Memory B cell (primary cell): ENCODE data around the gene AKTIP.
"Not testable (repeated sequence)": the region's sequence is repeated elsewhere in the genome, so short reads cannot be mapped to it uniquely, and the experiment has no call there.

Experiments
- ATAC-seq: fragments of 150-1000 bp; cut with Tn5 transposase; 2 replicates; pipeline ENCODE4 v1.10.0; 2021; ENCODE audit warnings: low read depth, mild to moderate bottlenecking, moderate library complexity
- DNase-seq, 2 donors: peaks; one replicate each; pipeline ENCODE4 v3.0.0; 2022; ENCODE audit warnings: low spot score in 2 of 2
- H3K27ac Mint-ChIP-seq: one replicate; pipeline ENCODE4 v1.8.0; 2022; ENCODE audit warnings: mild to moderate bottlenecking, moderate library complexity, mixed read lengths
- H3K27me3 Mint-ChIP-seq: one replicate; pipeline ENCODE4 v1.8.0; 2022; ENCODE audit warnings: mixed read lengths
- H3K36me3 Mint-ChIP-seq: one replicate; pipeline ENCODE4 v1.8.0; 2022; ENCODE audit warnings: mild to moderate bottlenecking, mixed read lengths
- H3K4me1 Mint-ChIP-seq: one replicate; pipeline ENCODE4 v1.8.0; 2022; ENCODE audit warnings: mixed read lengths
- H3K4me3 Mint-ChIP-seq: one replicate; pipeline ENCODE4 v1.8.0; 2022; ENCODE audit warnings: mild to moderate bottlenecking, moderate library complexity, mixed read lengths
- H3K9me3 Mint-ChIP-seq: one replicate; pipeline ENCODE4 v1.8.0; 2022; ENCODE audit warnings: mixed read lengths

The AKTIP gene

DNA sequence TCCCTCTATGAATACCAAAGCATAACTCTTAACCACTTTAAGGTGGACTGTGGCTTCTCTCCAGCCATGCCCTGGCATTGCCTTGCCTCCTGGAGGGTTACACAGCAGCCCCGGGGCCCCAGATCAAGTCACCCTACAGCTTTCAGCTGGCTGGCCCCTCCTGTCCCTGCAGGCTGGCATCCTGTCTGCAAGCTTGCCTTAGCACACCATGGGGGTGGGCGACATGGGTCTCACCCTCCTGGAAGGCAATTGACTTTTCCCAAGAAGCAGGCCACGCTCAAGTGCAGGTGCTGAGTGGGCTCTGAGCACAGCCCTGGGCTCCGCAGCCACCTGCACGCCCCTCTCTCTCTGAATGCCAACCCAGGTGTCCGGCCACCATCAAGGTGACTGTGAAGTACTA, 25.8 kb upstream of the AKTIP start:
- ATAC-seq, result no peak
- no peak for DNase-seq
- Mint-ChIP-seq H3K36me3 (no peaks in the 10 kb centered on the region), H3K4me3 (no peak overlapping the region), H3K4me1 (peaks cover 6% of the 10 kb centered on the region), H3K27ac (no peak overlapping the region), H3K9me3 (no peaks in the 10 kb centered on the region), H3K27me3 (no peaks in the 10 kb centered on the region)

DNA sequence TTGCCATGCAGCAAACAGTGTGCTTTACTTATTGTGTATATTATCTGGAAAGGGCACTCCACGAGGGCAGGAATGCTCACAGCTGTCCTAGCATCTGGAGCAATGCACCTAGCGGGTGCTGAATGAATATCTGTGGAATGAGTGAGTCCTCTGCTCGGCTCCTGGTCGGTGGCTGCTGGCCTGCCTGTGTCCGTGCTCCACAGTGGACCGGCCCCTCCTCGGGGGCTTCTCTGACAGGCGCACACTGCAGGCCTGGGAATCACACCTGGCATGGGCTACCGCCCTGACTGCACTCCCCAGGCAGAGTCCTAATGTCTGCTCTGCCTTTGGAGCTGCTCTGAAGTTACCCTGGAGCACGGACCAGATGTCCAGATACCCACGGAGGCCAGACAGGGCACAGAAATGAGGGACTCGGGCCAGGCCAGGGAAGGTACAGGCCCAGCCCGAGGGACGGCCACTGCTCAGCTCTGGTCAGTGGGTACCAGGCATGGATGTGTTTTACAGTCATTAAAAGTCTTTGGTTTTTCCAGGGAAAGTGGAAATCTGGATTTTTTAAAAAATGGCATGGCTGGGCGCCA, 21.1 kb upstream of the AKTIP start:
- no peaks in the 10 kb centered on the region for H3K36me3 Mint-ChIP-seq
- H3K9me3 Mint-ChIP-seq, result no peaks in the 10 kb centered on the region
- no peaks in the 10 kb centered on the region for H3K27me3 Mint-ChIP-seq
- H3K27ac Mint-ChIP-seq, result no peak overlapping the region
- no peak overlapping the region for H3K4me3 Mint-ChIP-seq
- H3K4me1 Mint-ChIP-seq, result peaks cover 16% of the 10 kb centered on the region
- ATAC-seq (no peak), DNase-seq (no peak)

- ATAC-seq (no peak), DNase-seq (no peak)
- no peak overlapping the region for H3K27ac Mint-ChIP-seq
- peaks cover 23% of the 10 kb centered on the region for H3K4me1 Mint-ChIP-seq
- no peaks in the 10 kb centered on the region for H3K27me3 Mint-ChIP-seq
- no peaks in the 10 kb centered on the region for H3K9me3 Mint-ChIP-seq
- no peak overlapping the region for H3K4me3 Mint-ChIP-seq
- H3K36me3 Mint-ChIP-seq, result no peaks in the 10 kb centered on the region
Observed at GRCh38 chr16:53523126-53523804, 20.3 kb upstream of the AKTIP start.

GRCh38 chr16:53519417-53520091, 16.5 kb upstream of the AKTIP start:
- DNase-seq (no peak), ATAC-seq (no peak)
- H3K9me3 Mint-ChIP-seq, result peaks cover 2% of the 10 kb centered on the region
- H3K27me3 Mint-ChIP-seq, result no peaks in the 10 kb centered on the region
- peaks cover 36% of the 10 kb centered on the region for H3K4me1 Mint-ChIP-seq
- H3K4me3 Mint-ChIP-seq, result peak overlapping the region; percentile 78
- peak overlapping the region; percentile 96 for H3K27ac Mint-ChIP-seq
- no peaks in the 10 kb centered on the region for H3K36me3 Mint-ChIP-seq

- peaks cover 36% of the 10 kb centered on the region for H3K4me1 Mint-ChIP-seq
- peaks cover 2% of the 10 kb centered on the region for H3K9me3 Mint-ChIP-seq
- H3K4me3 Mint-ChIP-seq, result peak overlapping the region; percentile 78
- peak overlapping the region; percentile 96 for H3K27ac Mint-ChIP-seq
- DNase-seq, result peak; percentile 28 to 62
- H3K36me3 Mint-ChIP-seq, result no peaks in the 10 kb centered on the region
- peak; percentile 97 for ATAC-seq
- no peaks in the 10 kb centered on the region for H3K27me3 Mint-ChIP-seq
Observed at GRCh38 chr16:53518550-53519416, 15.8 kb upstream of the AKTIP start.

DNA sequence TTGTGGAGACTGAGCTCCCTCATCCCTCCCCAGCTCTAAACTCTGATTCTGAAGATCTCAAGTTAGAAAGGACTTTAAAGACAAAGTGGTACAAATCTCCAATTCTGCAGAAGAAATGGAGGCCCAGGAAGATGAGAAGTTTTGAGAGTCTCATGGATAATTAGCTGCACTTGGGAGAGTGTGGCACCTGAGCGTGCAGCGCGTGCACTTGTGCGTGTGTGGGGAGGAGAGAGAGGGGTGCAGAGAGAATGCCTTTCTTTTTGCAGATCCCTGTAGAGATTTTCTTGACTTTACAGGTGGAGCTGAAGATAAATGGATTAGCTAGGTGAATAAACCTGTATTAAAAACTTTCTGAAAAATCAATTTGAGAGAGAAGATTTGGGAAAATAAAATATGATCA, 14.8 kb upstream of the AKTIP start:
- ATAC-seq (no peak), DNase-seq (no peak)
- peak overlapping the region; percentile 96 for H3K27ac Mint-ChIP-seq
- no peaks in the 10 kb centered on the region for H3K27me3 Mint-ChIP-seq
- peak overlapping the region; percentile 22 for H3K4me3 Mint-ChIP-seq
- H3K9me3 Mint-ChIP-seq, result peaks cover 2% of the 10 kb centered on the region
- no peaks in the 10 kb centered on the region for H3K36me3 Mint-ChIP-seq
- H3K4me1 Mint-ChIP-seq, result peaks cover 36% of the 10 kb centered on the region

DNA sequence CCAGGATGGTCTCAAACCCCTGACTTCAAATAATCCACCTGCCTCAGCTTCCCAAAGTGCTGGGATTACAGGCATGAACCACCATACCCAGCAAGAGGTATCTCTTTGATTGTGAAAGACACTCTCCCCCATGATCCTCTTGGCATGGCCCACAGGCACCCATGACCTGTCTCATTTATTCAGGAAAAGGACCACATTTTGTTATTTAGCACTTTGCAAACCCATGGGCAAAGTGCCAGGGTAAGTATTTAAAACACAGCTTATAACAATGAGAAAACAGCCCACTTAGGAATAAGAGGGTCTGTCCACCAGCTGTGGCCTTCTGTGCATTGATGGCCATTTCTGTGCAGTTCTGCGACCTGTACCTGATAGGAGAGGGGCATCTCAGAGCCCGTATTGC, 12.8 kb upstream of the AKTIP start:
- Mint-ChIP-seq H3K36me3 (no peaks in the 10 kb centered on the region), H3K27me3 (no peaks in the 10 kb centered on the region), H3K9me3 (peaks cover 2% of the 10 kb centered on the region), H3K4me3 (no peak overlapping the region), H3K4me1 (peaks cover 36% of the 10 kb centered on the region), H3K27ac (peak overlapping the region; percentile 69)
- DNase-seq (no peak), ATAC-seq (no peak)

DNA sequence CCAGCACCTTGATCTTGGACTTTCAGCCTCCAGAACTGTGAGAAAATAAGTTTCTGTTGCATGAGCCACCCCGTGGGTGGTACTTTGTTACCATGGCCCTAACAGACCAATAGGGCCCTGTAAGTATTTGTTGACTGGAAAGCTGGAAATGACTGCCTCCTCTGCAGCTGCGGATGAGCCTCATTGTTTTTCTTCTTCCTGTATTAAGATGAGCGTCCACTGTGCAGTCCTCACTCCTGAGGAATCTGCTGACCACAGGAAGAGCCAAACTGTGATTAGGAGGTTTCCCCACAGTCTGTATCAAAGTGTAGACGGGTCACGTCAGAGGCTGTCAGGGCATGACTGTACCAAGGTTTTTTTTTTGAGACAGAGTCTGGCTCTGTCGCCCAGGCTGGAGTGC, 12.2 kb upstream of the AKTIP start:
- no peak overlapping the region for H3K4me3 Mint-ChIP-seq
- no peak for ATAC-seq
- DNase-seq, result no peak
- H3K27ac Mint-ChIP-seq, result no peak overlapping the region
- H3K36me3 Mint-ChIP-seq, result no peaks in the 10 kb centered on the region
- peaks cover 2% of the 10 kb centered on the region for H3K9me3 Mint-ChIP-seq
- H3K4me1 Mint-ChIP-seq, result peaks cover 36% of the 10 kb centered on the region
- H3K27me3 Mint-ChIP-seq, result no peaks in the 10 kb centered on the region

- not testable (repeated sequence) for DNase-seq, H3K36me3 Mint-ChIP-seq, ATAC-seq, H3K4me3 Mint-ChIP-seq, H3K27me3 Mint-ChIP-seq, H3K9me3 Mint-ChIP-seq
- Mint-ChIP-seq H3K27ac (peak overlapping the region; percentile 19), H3K4me1 (peaks cover 20% of the 10 kb centered on the region)
Observed at GRCh38 chr16:53512795-53513194, 9.8 kb upstream of the AKTIP start.

DNA sequence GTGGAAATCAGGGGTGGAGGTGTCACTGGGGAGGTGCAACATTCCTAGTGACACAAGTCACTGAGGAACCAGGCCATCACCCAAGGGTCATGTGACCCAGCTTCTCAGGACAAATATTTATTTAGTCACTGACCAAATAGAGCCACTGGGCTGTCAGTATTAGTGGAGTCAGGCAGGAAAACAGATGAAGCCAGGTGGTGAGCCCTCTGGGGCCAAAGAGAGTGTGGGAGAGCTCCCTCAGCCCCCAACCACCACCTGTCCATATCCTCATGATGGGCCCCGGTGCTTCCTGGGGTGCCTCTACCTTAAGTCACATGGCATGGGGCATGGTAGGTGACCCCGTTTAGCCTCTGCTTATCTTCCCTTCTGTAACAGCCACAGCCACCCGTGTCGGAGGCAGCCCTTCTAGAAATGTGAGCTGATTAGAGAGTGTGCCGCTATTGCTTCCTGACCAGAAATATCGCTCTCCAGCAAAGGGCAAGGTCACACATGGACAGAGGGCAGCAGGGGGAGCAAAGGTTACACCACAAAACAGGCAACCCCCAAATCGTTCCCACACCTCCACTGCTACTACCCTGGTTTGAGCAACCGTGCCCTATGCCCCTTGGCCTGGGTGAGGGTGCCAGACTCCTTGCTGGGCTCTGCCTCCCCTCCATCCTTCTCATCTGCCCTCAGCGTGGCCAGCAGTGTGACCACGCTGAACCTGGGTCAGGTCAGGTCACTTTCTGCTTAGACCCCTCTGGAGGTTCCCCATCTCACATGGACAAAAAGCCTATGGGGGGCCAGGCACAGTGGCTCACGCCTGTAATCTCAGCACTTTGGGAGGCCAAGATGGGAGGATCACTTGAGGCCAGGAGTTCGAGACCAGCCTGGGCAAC, 8.6 kb upstream of the AKTIP start:
- no peaks in the 10 kb centered on the region for H3K27me3 Mint-ChIP-seq
- H3K36me3 Mint-ChIP-seq, result no peaks in the 10 kb centered on the region
- H3K27ac Mint-ChIP-seq, result peak overlapping the region; percentile 87
- H3K9me3 Mint-ChIP-seq, result peaks cover 2% of the 10 kb centered on the region
- no peak overlapping the region for H3K4me3 Mint-ChIP-seq
- H3K4me1 Mint-ChIP-seq, result peaks cover 10% of the 10 kb centered on the region
- DNase-seq (no peak), ATAC-seq (no peak)

DNA sequence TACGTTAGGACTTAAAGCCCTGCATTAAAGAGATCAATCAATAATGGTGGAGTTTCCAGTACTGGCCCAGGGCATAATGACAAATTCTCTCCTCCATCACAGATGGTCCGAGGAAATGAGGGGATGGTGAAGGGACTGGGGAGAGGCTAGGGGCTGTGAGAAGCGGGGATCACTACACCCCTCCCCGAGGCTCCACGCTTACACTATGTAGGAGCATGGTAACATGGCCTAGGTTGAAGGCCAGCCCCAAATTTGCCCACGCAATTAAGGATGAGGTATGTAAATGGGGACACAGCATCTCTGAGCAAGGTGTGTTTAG, 8.0 kb upstream of the AKTIP start:
- Mint-ChIP-seq H3K36me3 (no peaks in the 10 kb centered on the region), H3K4me3 (no peak overlapping the region), H3K27me3 (no peaks in the 10 kb centered on the region), H3K4me1 (peaks cover 10% of the 10 kb centered on the region), H3K9me3 (peaks cover 2% of the 10 kb centered on the region), H3K27ac (peak overlapping the region; percentile 87)
- no peak for ATAC-seq
- DNase-seq, result no peak

DNA sequence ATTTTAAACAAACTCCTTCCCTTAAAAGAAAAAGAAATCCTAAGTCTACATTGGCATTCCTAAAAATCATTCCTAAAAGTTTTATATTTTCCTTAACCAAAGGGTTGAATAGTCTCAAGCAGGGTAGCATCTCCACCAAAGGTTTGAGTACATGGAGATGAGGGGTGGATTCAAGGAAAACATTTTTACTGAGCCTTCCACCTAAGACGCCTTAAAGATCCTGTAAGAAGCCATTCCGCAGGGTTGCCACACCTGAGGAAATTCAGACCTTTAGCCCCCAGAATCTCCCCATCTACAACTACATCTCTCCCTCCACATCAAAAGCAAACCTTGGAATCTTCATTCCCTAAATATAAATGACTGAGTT, 7.7 kb upstream of the AKTIP start:
- ATAC-seq (no peak), DNase-seq (no peak)
- Mint-ChIP-seq H3K27me3 (no peaks in the 10 kb centered on the region), H3K9me3 (peaks cover 2% of the 10 kb centered on the region), H3K4me1 (peaks cover 6% of the 10 kb centered on the region), H3K36me3 (no peaks in the 10 kb centered on the region), H3K27ac (peak overlapping the region; percentile 87), H3K4me3 (no peak overlapping the region)

DNA sequence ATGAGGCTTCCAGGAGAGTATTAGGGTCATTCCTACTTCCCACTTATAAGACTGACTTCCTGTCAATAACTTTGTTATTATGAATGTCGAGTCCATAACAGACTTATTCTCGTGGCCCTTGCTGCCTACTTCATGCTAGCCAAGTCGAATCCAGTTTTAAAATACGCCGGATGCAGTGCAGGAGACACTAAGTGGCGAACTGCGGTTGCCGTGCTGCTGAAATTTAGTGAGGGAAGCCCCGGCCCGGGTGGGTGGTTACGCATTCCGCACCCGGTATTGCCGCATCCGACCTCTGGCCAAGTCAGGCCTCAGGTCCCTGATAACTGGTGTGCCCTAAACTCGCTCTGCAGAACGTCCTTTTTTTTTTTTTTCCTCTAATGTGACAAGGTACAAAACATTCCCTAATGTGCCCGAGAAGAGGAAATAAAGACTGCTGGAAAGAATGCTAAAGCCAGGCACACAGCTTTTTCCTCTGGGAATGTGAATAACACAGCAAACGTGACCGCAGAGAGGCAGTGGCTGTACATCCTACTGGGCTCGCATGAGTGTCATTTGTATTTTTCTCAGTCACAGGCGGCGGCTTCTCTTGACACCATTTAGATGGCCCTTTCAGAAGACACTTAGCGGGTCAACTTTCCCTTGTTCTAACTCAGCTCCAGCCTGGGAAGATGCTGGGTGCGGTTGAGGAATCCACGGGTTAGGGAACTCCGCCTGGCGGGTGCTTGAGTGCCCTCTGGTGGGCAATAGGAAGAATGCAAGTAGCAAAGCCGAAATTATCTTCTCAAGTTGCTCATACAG, 7.1 kb upstream of the AKTIP start:
- no peaks in the 10 kb centered on the region for H3K27me3 Mint-ChIP-seq
- peak; percentile 47 to 53 for DNase-seq
- peaks cover 2% of the 10 kb centered on the region for H3K9me3 Mint-ChIP-seq
- peaks cover 6% of the 10 kb centered on the region for H3K4me1 Mint-ChIP-seq
- peak; percentile 79 for ATAC-seq
- peak overlapping the region; percentile 64 for H3K4me3 Mint-ChIP-seq
- H3K36me3 Mint-ChIP-seq, result no peaks in the 10 kb centered on the region
- peak overlapping the region; percentile 87 for H3K27ac Mint-ChIP-seq
